Peyer's patch (tissue), 4 donors: ENCODE results near the gene PBOV1.

Experiments
- POLR2A ChIP-seq, 2 donors: fragments of 450-650 bp; IDR thresholded peaks; one replicate each; pipeline ENCODE4 v1.5.1; 2017; ENCODE audit warnings: antibody characterized with exemption in 2 of 2, mild to moderate bottlenecking in 2 of 2, moderate library complexity in 2 of 2
- TF ChIP-seq, protein P1 (sequence below), 6 experiments: fragments of 450-650 bp in 4 of 6; fragments of 200-600 bp in 2 of 6; sonication (generic) in 1 of 6; IDR thresholded peaks; one replicate each; pipeline ENCODE4 v1.5.1; 2017 to 2019; ENCODE audit warnings: antibody characterized with exemption in 6 of 6, mild to moderate bottlenecking in 3 of 6, moderate library complexity in 1 of 6

DNA sequence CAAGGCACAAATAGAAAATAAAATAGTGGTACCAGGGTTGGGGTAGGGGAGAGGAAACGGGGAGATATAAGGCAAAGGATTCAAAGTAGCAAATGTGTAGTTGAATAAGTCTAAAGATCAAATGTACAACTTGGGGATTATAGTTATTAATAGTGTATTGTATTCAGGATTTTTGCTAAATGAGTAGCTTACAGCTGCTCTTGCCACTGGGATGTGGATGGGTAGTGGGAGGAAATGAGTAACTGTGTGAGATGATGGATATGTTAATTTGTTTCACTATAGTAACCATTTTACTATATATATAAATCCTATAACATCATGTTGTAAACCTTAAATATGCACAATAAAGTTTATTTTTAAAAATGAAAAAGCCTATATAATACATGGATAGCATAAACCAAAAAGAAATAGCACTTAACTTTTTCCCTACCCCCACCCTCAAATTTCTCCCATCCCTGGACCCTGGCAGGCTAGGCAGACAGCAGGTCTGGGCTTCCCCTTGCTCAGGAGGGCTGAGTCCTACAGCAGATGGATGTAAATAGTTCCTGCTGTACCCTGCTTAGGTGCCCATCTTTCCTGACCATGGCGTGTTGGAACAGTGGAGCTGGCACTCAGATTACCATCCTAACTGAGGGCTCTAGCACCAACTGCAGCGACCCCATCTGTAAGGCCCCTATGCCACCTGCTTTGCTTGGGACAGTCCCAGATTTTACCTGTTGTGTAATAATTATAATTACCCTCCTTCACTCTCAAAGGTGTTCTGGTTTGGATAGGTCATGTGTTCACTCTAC lies 28.6 kb upstream of the PBOV1 start:
- no peak for TF ChIP-seq POLR2A (IDR thresholded peaks at IDR 0.05)
- TF ChIP-seq, protein P1, sequence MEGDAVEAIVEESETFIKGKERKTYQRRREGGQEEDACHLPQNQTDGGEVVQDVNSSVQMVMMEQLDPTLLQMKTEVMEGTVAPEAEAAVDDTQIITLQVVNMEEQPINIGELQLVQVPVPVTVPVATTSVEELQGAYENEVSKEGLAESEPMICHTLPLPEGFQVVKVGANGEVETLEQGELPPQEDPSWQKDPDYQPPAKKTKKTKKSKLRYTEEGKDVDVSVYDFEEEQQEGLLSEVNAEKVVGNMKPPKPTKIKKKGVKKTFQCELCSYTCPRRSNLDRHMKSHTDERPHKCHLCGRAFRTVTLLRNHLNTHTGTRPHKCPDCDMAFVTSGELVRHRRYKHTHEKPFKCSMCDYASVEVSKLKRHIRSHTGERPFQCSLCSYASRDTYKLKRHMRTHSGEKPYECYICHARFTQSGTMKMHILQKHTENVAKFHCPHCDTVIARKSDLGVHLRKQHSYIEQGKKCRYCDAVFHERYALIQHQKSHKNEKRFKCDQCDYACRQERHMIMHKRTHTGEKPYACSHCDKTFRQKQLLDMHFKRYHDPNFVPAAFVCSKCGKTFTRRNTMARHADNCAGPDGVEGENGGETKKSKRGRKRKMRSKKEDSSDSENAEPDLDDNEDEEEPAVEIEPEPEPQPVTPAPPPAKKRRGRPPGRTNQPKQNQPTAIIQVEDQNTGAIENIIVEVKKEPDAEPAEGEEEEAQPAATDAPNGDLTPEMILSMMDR (IDR thresholded peaks at IDR 0.05) = no peak
